ENCODE measurements around the gene CCL4. TPM values are rescaled to one million over a fixed set of nuclear protein-coding genes. Genes with fewer than 3 reads are reported as not detected.

CCL4 gene
- total RNA-seq, 3 donors from 2014 or later (not counting 1 experiment from before 2014, with no cell fraction given), result 360 to 532 (median 476) TPM

- TF ChIP-seq CTCF (IDR thresholded peaks at IDR 0.05), result no peak
- Histone ChIP-seq H3K36me3 (ENCODE audit: control insufficient read depth, insufficient read depth, low read length) (no peaks in the 10 kb centered on the region), H3K4me3 (ENCODE audit: low read length) (peak overlapping the region; percentile 37), H3K27ac (ENCODE audit: low read length) (peak overlapping the region; percentile 45), H3K4me1 (ENCODE audit: control insufficient read depth, insufficient read depth, low read length) (peaks cover 25% of the 10 kb centered on the region), H3K27me3 (ENCODE audit: control insufficient read depth, insufficient read depth, low read length) (no peaks in the 10 kb centered on the region), H3K9me3 (ENCODE audit: control insufficient read depth, insufficient read depth, low read length) (no peaks in the 10 kb centered on the region)
- peaks cover 67 to 68% of the 10 kb centered on the region in 2 donors for H3K4me1 Mint-ChIP-seq
- peak overlapping the region; percentile 92 for H3K4me3 Mint-ChIP-seq
- intact Hi-C loops (cut with micrococcal nuclease), result loop anchor here (5.0 kb wide), 4 partner anchors 35 to 340 kb away; partner anchors contain the start of gene ZNHIT3
- ATAC-seq (no peak), DNase-seq (no peak)
- H3K27ac Mint-ChIP-seq, result peak overlapping the region; percentile 78 to 88
- H3K27me3 Mint-ChIP-seq (ENCODE audit: low read depth in 2 of 2), result no peaks in the 10 kb centered on the region
- no peaks in the 10 kb centered on the region for H3K9me3 Mint-ChIP-seq
- WGBS (ENCODE audit: insufficient coverage), result 75% methylated on average over 3 of the region's 3 CpGs
- H3K36me3 Mint-ChIP-seq, result no peaks in the 10 kb centered on the region
Measured at GRCh38 chr17:36147601-36148000, 44.0 kb downstream of the CCL4 start.

GRCh38 chr17:36148559-36149295 is 45.1 kb downstream of the CCL4 start:
- intact Hi-C loops (cut with micrococcal nuclease), result loop anchor here (1.0 to 5.0 kb wide), 7 partner anchors 34 to 339 kb away; partner anchors contain the start of gene ZNHIT3
- ATAC-seq (peak; percentile 92 to 98 (median 94)), DNase-seq (peak; percentile 76 to 83)
- Mint-ChIP-seq H3K27ac (peak overlapping the region; percentile 78 to 88), H3K27me3 (ENCODE audit: low read depth in 2 of 2) (peaks cover 0 to 3% of the 10 kb centered on the region in 2 donors), H3K4me3 (peak overlapping the region; percentile 92), H3K36me3 (no peaks in the 10 kb centered on the region), H3K4me1 (peaks cover 64 to 69% of the 10 kb centered on the region in 2 donors), H3K9me3 (no peaks in the 10 kb centered on the region)
- H3K27ac ChIP-seq (ENCODE audit: low read length), result peak overlapping the region; percentile 45
- H3K4me3 ChIP-seq (ENCODE audit: low read length), result peak overlapping the region; percentile 37
- H3K4me1 ChIP-seq (ENCODE audit: control insufficient read depth, insufficient read depth, low read length), result peaks cover 33% of the 10 kb centered on the region
- no peaks in the 10 kb centered on the region for H3K9me3 ChIP-seq (ENCODE audit: control insufficient read depth, insufficient read depth, low read length)
- no peaks in the 10 kb centered on the region for H3K27me3 ChIP-seq (ENCODE audit: control insufficient read depth, insufficient read depth, low read length)
- no peaks in the 10 kb centered on the region for H3K36me3 ChIP-seq (ENCODE audit: control insufficient read depth, insufficient read depth, low read length)
- TF ChIP-seq CTCF (IDR thresholded peaks at IDR 0.05), result peak; percentile 100
- 0% methylated on average over 3 of the region's 6 CpGs for WGBS (ENCODE audit: insufficient coverage)

- intact Hi-C loops (cut with micrococcal nuclease), result loop anchor here (1.0 to 5.0 kb wide), 7 partner anchors 33 to 338 kb away; partner anchors contain the start of gene ZNHIT3
- H3K4me3 ChIP-seq (ENCODE audit: low read length), result no peak overlapping the region
- H3K27me3 ChIP-seq (ENCODE audit: control insufficient read depth, insufficient read depth, low read length), result no peaks in the 10 kb centered on the region
- Mint-ChIP-seq H3K27ac (peak overlapping the region; percentile 78 to 88), H3K9me3 (no peaks in the 10 kb centered on the region), H3K4me1 (peaks cover 64 to 69% of the 10 kb centered on the region in 2 donors), H3K27me3 (ENCODE audit: low read depth in 2 of 2) (peaks cover 0 to 3% of the 10 kb centered on the region in 2 donors), H3K36me3 (no peaks in the 10 kb centered on the region), H3K4me3 (peak overlapping the region; percentile 92)
- peak in 2 of 3 donors; percentile 8 to 56 for ATAC-seq
- no peaks in the 10 kb centered on the region for H3K9me3 ChIP-seq (ENCODE audit: control insufficient read depth, insufficient read depth, low read length)
- WGBS (ENCODE audit: insufficient coverage), result 63% methylated on average over 11 of the region's 11 CpGs
- TF ChIP-seq CTCF (IDR thresholded peaks at IDR 0.05), result peak; percentile 64
- DNase-seq, result no peak
- H3K27ac ChIP-seq (ENCODE audit: low read length), result no peak overlapping the region
- H3K36me3 ChIP-seq (ENCODE audit: control insufficient read depth, insufficient read depth, low read length), result no peaks in the 10 kb centered on the region
- peaks cover 36% of the 10 kb centered on the region for H3K4me1 ChIP-seq (ENCODE audit: control insufficient read depth, insufficient read depth, low read length)
Measured at GRCh38 chr17:36149296-36149820, 45.7 kb downstream of the CCL4 start.
